VCaP (cell line): ENCODE data around the gene HAUS8.

Experiments used
- H3K27ac ChIP-seq: fragments of 450-650 bp; 2 replicates; pipeline ENCODE4 v1.5.1; 2017
- CTCF ChIP-seq: fragments of 450-650 bp; conservative IDR thresholded peaks from 2 replicates; pipeline ENCODE4 v1.5.1; 2017; ENCODE audit warnings: mild to moderate bottlenecking, moderate library complexity

Gene HAUS8

GRCh38 chr19:17058236-17058635 lies 17.0 kb downstream of the HAUS8 start:
- no peak overlapping the region for H3K27ac ChIP-seq
- TF ChIP-seq CTCF: no peak

- H3K27ac ChIP-seq: no peak overlapping the region
- TF ChIP-seq CTCF: no peak
These were observed 19.6 kb downstream of the HAUS8 start for GRCh38 chr19:17055636-17056035.

- TF ChIP-seq CTCF: no peak
- H3K27ac ChIP-seq: no peak overlapping the region
These were observed 20.5 kb downstream of the HAUS8 start for GRCh38 chr19:17054746-17055145.

GRCh38 chr19:17052439-17052838 lies 22.8 kb downstream of the HAUS8 start:
- peak; percentile 89 for TF ChIP-seq CTCF
- peak overlapping the region; percentile 39; the same call in 1 of the 2 replicates for H3K27ac ChIP-seq

- H3K27ac ChIP-seq: peak overlapping the region; percentile 56
- TF ChIP-seq CTCF: no peak
These were observed 25.5 kb downstream of the HAUS8 start for GRCh38 chr19:17049711-17050280.

- H3K27ac ChIP-seq: peak overlapping the region; percentile 56
- TF ChIP-seq CTCF: no peak
These were observed 26.3 kb downstream of the HAUS8 start for GRCh38 chr19:17048885-17049453.

GRCh38 chr19:17045907-17046502 lies 29.2 kb downstream of the HAUS8 start:
- TF ChIP-seq CTCF: no peak
- H3K27ac ChIP-seq: no peak overlapping the region
